SK-MEL-5 (cell line): Measurements from ENCODE around the gene NTM. TPM values are rescaled to one million over a fixed set of nuclear protein-coding genes. Genes with fewer than 3 reads are reported as not detected.

Source experiments
- DNase-seq: peaks from one replicate; pipeline ENCODE4 v3.0.0-alpha.2; 2016; ENCODE audit warnings: low read depth, low spot score
- in situ Hi-C: cut with HindIII; loops from 2 replicates; pipeline ENCODE4 v1.10.0; 2016; ENCODE audit warnings: low sequenced_read_pairs, high pct_unique_total_duplicates, low pct_unique_long_range_greater_than_20kb
- total RNA-seq: library from RNA; depleted of rRNA; stranded (reverse); fragments of >200 nt; shearing (Covaris generic); gene quantifications from 2 replicates; pipeline ENCODE4 v1.2.3, GENCODE V29; 2014

NTM gene
- total RNA-seq, 1 experiment from 2014 or later = 0.95 TPM

- no peak for DNase-seq
- in situ Hi-C loops = no loop called here
These were observed 438.9 kb downstream of the NTM start for GRCh38 chr11:131809203-131809918.

- in situ Hi-C loops = no loop called here
- no peak for DNase-seq
These were observed 440.1 kb downstream of the NTM start for GRCh38 chr11:131810541-131810940.

GRCh38 chr11:131811383-131811782 lies 441.0 kb downstream of the NTM start:
- DNase-seq = no peak
- in situ Hi-C loops = no loop called here

- no peak for DNase-seq
- in situ Hi-C loops = no loop called here
These were observed 443.7 kb downstream of the NTM start for GRCh38 chr11:131814108-131814507.

GRCh38 chr11:131815590-131815989 lies 445.2 kb downstream of the NTM start:
- DNase-seq = no peak
- in situ Hi-C loops = no loop called here

GRCh38 chr11:131816051-131816450 lies 445.6 kb downstream of the NTM start:
- no peak for DNase-seq
- in situ Hi-C loops = no loop called here

- no peak for DNase-seq
- in situ Hi-C loops = no loop called here
These were observed 447.3 kb downstream of the NTM start for GRCh38 chr11:131817687-131818188.

- DNase-seq = no peak
- in situ Hi-C loops = no loop called here
These were observed 449.4 kb downstream of the NTM start for GRCh38 chr11:131819865-131820264.

GRCh38 chr11:131822506-131822905 lies 452.1 kb downstream of the NTM start:
- DNase-seq = no peak
- in situ Hi-C loops = no loop called here

GRCh38 chr11:131823772-131824171 lies 453.4 kb downstream of the NTM start:
- no peak for DNase-seq
- in situ Hi-C loops = no loop called here

GRCh38 chr11:131824771-131825170 lies 454.4 kb downstream of the NTM start:
- in situ Hi-C loops = no loop called here
- DNase-seq = no peak

- no peak for DNase-seq
- in situ Hi-C loops = no loop called here
These were observed 457.0 kb downstream of the NTM start for GRCh38 chr11:131827430-131827829.

GRCh38 chr11:131829725-131830124 lies 459.3 kb downstream of the NTM start:
- no peak for DNase-seq
- in situ Hi-C loops = no loop called here

- no peak for DNase-seq
- in situ Hi-C loops = no loop called here
These were observed 461.7 kb downstream of the NTM start for GRCh38 chr11:131832079-131832478.

GRCh38 chr11:131833366-131833765 lies 463.0 kb downstream of the NTM start:
- no peak for DNase-seq

GRCh38 chr11:131837562-131837961 lies 467.1 kb downstream of the NTM start:
- in situ Hi-C loops = no loop called here
- no peak for DNase-seq

More at GRCh38 chr11:131833366-131833765, 463.0 kb downstream of the NTM start:
- in situ Hi-C loops = no loop called here

GRCh38 chr11:131838016-131838415 lies 467.6 kb downstream of the NTM start:
- DNase-seq = no peak
- in situ Hi-C loops = no loop called here

GRCh38 chr11:131839326-131839725 lies 468.9 kb downstream of the NTM start:
- in situ Hi-C loops = no loop called here
- DNase-seq = no peak

GRCh38 chr11:131840545-131840944 lies 470.1 kb downstream of the NTM start:
- in situ Hi-C loops = no loop called here
- no peak for DNase-seq
